Endometrial microvascular endothelial cells (primary cell): Measurements from ENCODE around the gene CCIN. TPM values are rescaled to one million over a fixed set of nuclear protein-coding genes. Genes with fewer than 3 reads are reported as not detected.

Source experiments
- in situ Hi-C: cut with HindIII; loops from 2 replicates; pipeline ENCODE4 v1.10.0; 2017; ENCODE audit warnings: low sequenced_read_pairs, low pct_unique_long_range_greater_than_20kb; ENCODE audit errors: inconsistent ontology term
- total RNA-seq: library from RNA; depleted of rRNA; stranded (reverse); fragments of >200 nt; gene quantifications from one replicate; pipeline ENCODE4 v1.2.3, GENCODE V29; 2015; ENCODE audit errors: inconsistent ontology term

Gene CCIN
- total RNA-seq, 1 donor from 2014 or later = 1.9 TPM

DNA sequence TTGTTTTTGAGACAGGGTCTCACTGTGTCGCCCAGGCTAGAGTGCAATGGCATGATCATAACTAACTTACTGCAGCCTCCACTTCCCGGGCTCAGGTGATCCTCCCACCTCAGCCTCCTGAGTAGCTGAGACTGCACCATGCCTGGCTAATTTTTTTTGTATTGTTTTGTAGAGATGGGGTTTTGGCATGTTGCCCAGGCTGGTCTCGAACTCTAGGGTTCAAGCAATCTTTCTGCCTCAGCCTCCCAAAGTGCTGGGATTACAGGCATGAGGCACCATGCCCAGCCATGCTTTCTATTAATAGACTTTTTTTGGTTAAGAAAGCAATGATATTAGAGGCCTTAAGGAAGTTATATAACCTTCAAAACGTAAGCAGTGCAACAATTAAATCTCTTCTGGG lies 44.8 kb downstream of the CCIN start:
- in situ Hi-C loops = loop anchor here (10.0 kb wide), 1 partner anchor 51 kb away; no protein-coding TSS in a partner anchor

GRCh38 chr9:36214571-36214970 lies 45.4 kb downstream of the CCIN start:
- in situ Hi-C loops = loop anchor here (10.0 kb wide), 1 partner anchor 50 kb away; no protein-coding TSS in a partner anchor

- in situ Hi-C loops = loop anchor here (10.0 kb wide), 1 partner anchor 47 kb away; no protein-coding TSS in a partner anchor
Measured at GRCh38 chr9:36217256-36217968, 48.2 kb downstream of the CCIN start.

DNA sequence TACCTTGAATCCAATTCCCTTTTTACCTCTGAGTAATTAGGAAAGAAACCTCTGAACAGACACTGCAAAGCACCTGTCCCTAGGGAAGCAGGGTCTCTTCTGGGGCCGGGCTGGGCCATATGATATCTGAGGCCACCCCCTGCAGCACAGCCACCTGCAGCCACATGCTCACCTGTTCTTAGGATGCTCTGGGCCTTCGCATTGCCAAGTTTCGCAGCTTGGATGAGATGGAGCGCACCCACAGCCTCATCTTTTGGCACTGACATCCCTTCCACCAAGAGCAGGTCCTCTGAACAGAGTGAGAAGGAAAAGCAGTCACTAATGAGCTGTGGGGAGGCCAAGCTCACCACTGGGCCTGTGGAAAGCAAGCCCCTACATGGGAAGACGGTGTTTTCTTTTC lies 48.8 kb downstream of the CCIN start:
- in situ Hi-C loops = loop anchor here (10.0 kb wide), 1 partner anchor 47 kb away; no protein-coding TSS in a partner anchor

DNA sequence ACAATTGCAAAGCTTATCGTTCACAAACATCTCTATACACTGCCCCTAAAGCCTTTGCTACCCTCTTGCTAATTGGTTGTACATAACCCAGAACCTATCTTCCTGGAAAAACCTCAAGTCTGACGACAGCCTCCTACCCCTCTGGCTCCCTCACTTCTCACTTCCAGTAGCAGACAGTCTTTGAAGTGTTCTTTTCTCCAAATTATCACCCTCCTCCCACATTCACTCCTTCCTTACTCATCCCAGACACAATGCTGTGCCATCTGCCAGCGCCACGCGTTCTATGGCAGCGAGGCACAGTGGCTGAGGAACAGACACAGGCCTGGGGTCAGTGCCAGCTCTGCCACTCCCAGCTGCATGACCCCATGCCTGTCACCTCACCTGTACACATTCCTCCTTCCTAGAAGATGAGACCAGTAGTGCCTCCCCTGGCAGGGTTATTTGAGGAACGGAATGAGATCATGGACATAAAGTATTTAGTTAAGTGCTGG lies 49.3 kb downstream of the CCIN start:
- in situ Hi-C loops = loop anchor here (10.0 kb wide), 1 partner anchor 46 kb away; no protein-coding TSS in a partner anchor

Other genes starting within 250 kb of the CCIN start
- gene OR2S2, start 211.2 kb upstream of the CCIN start, total RNA-seq = not detected
- 13.6 TPM for gene RECK, start 132.5 kb upstream of the CCIN start, total RNA-seq
- 35.7 TPM for gene GLIPR2, start 32.7 kb upstream of the CCIN start, total RNA-seq
- 387 TPM for gene CLTA, start 21.5 kb downstream of the CCIN start, total RNA-seq
- 12.4 TPM for gene GNE, start 89.1 kb downstream of the CCIN start, total RNA-seq
- gene RNF38, start 230.9 kb downstream of the CCIN start, total RNA-seq = 19.7 TPM